ENCODE data around the gene STAT6. TPM values are rescaled to one million over a fixed set of nuclear protein-coding genes. Genes with fewer than 3 reads are reported as not detected.

The STAT6 gene
- total and polyA plus RNA-seq, 5 donors, result 57.6 to 89.6 (median 82.8) TPM

Other genes starting within 250 kb of the STAT6 start
- gene SDR9C7, start 177.0 kb downstream of the STAT6 start, total RNA-seq, result under 1 TPM in 2 of 4 donors, not detected in 2; 0.11 to 0.12 TPM
- gene SDR9C7, start 177.0 kb downstream of the STAT6 start, polyA plus RNA-seq, result 0.05 TPM
- gene RDH16, start 153.8 kb downstream of the STAT6 start, total RNA-seq, result under 1 TPM; 0.06 to 0.31 (median 0.26) TPM
- 0.29 TPM for gene RDH16, start 153.8 kb downstream of the STAT6 start, polyA plus RNA-seq
- gene ZBTB39, start 104.8 kb downstream of the STAT6 start, total RNA-seq, result 1 to 10 TPM; 3.7 to 4.5 (median 4.1) TPM
- gene ZBTB39, start 104.8 kb downstream of the STAT6 start, polyA plus RNA-seq, result 1.9 TPM
- not detected for gene TAC3, start 94.8 kb downstream of the STAT6 start, total RNA-seq
- gene TAC3, start 94.8 kb downstream of the STAT6 start, polyA plus RNA-seq, result not detected
- gene MYO1A, start 61.2 kb downstream of the STAT6 start, total RNA-seq, result under 1 TPM in 3 of 4 donors, not detected in 1; 0.28 to 0.43 (median 0.35) TPM
- gene MYO1A, start 61.2 kb downstream of the STAT6 start, polyA plus RNA-seq, result 0.02 TPM
- 1 to 10 TPM; 4.4 to 6.1 (median 5.1) TPM for gene NEMP1, start 32.6 kb downstream of the STAT6 start, total RNA-seq
- gene NEMP1, start 32.6 kb downstream of the STAT6 start, polyA plus RNA-seq, result 1.6 TPM
- 10 to 100 TPM; 12.8 to 22.7 (median 14.7) TPM for gene NAB2, start 22.2 kb downstream of the STAT6 start, total RNA-seq
- gene NAB2, start 22.2 kb downstream of the STAT6 start, polyA plus RNA-seq, result 13.8 TPM
- gene LRP1, start 17.1 kb upstream of the STAT6 start, total RNA-seq, result 100 to 1,000 TPM in 3 of 4 donors, 10 to 100 TPM in 1; 79.7 to 181 (median 154) TPM
- 55.0 TPM for gene LRP1, start 17.1 kb upstream of the STAT6 start, polyA plus RNA-seq
- gene LRP1-AS, start 36.3 kb upstream of the STAT6 start, total RNA-seq, result not detected
- not detected for gene LRP1-AS, start 36.3 kb upstream of the STAT6 start, polyA plus RNA-seq
- under 1 TPM in 3 of 4 donors, not detected in 1; 0.11 to 0.39 (median 0.29) TPM for gene NXPH4, start 105.4 kb upstream of the STAT6 start, total RNA-seq
- gene NXPH4, start 105.4 kb upstream of the STAT6 start, polyA plus RNA-seq, result 1.2 TPM
- gene SHMT2, start 118.3 kb upstream of the STAT6 start, total RNA-seq, result 10 to 100 TPM; 27.4 to 33.2 (median 29.9) TPM
- gene SHMT2, start 118.3 kb upstream of the STAT6 start, polyA plus RNA-seq, result 17.9 TPM
- 1 to 10 TPM in 3 of 4 donors, under 1 TPM in 1; 0.91 to 2.3 (median 1.6) TPM for gene STAC3, start 139.8 kb upstream of the STAT6 start, total RNA-seq
- 1.2 TPM for gene STAC3, start 139.8 kb upstream of the STAT6 start, polyA plus RNA-seq

Data from right cardiac atrium (tissue), 5 donors.